Ishikawa (cell line): Measurements from ENCODE around the gene CEP41.

ENCODE experiments used
- CEBPB ChIP-seq: IDR thresholded peaks from 2 replicates; pipeline ENCODE4 v1.6.1; 2012
- CREB1 ChIP-seq: IDR thresholded peaks from 2 replicates; pipeline ENCODE4 v1.6.1; 2012; ENCODE audit warnings: low read depth
- EGR1 ChIP-seq: IDR thresholded peaks from 2 replicates; pipeline ENCODE4 v1.6.1; 2012
- EP300 ChIP-seq: IDR thresholded peaks from 2 replicates; pipeline ENCODE4 v1.6.1; 2012; ENCODE audit warnings: borderline replicate concordance
- FOXM1 ChIP-seq: IDR thresholded peaks from 2 replicates; pipeline ENCODE4 v1.6.1; 2012; ENCODE audit warnings: low read depth, borderline replicate concordance
- NFIC ChIP-seq: IDR thresholded peaks from 2 replicates; pipeline ENCODE4 v1.6.1; 2012
- RAD21 ChIP-seq: IDR thresholded peaks from 2 replicates; pipeline ENCODE4 v1.6.1; 2012; ENCODE audit warnings: low read depth
- TAF1 ChIP-seq: IDR thresholded peaks from 2 replicates; pipeline ENCODE4 v1.6.1; 2012; ENCODE audit warnings: low read depth, mild to moderate bottlenecking
- TCF12 ChIP-seq: IDR thresholded peaks from 2 replicates; pipeline ENCODE4 v1.6.1; 2012; ENCODE audit warnings: low read depth
- TEAD4 ChIP-seq: IDR thresholded peaks from 2 replicates; pipeline ENCODE4 v1.6.1; 2012
- YY1 ChIP-seq: IDR thresholded peaks from 2 replicates; pipeline ENCODE4 v1.6.1; 2012; ENCODE audit warnings: low read depth
- ZBTB7A ChIP-seq: IDR thresholded peaks from 2 replicates; pipeline ENCODE4 v1.6.1; 2012; ENCODE audit warnings: low read depth
- TF ChIP-seq, protein P1 (sequence below): IDR thresholded peaks from 2 replicates; pipeline ENCODE4 v1.6.1; 2012
- TF ChIP-seq, protein P2 (sequence below): IDR thresholded peaks from 2 replicates; pipeline ENCODE4 v1.6.1; 2012
- TF ChIP-seq, protein P3 (sequence below): IDR thresholded peaks from 2 replicates; pipeline ENCODE4 v1.6.1; 2012; ENCODE audit warnings: low read depth, mild to moderate bottlenecking

CEP41 gene

DNA sequence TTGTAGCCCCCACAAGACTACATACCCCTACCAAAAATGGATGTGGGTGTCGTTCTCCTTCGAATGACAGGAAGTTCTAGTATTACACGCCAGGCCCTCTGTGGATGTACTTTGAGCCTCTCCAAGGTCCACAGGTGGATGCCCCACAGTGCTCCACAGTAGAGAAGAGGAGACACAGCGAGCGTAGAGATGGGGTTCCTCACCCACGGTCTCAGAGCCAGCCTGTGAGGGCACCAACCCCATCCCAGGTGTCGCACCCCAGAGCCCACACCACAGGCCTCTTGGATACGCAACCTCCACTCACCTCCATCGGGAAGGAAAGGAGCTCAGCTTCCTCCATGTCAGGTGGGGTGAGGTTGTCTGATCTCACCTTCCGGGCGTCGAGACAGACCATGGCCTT is 93.9 kb downstream of the CEP41 start:
- TF ChIP-seq EGR1 (no peak), YY1 (no peak), CEBPB (no peak), EP300 (no peak), NFIC (no peak), CREB1 (no peak), RAD21 (no peak), TAF1 (no peak), FOXM1 (no peak), TCF12 (no peak), TEAD4 (no peak), ZBTB7A (no peak)
- TF ChIP-seq, protein P1, sequence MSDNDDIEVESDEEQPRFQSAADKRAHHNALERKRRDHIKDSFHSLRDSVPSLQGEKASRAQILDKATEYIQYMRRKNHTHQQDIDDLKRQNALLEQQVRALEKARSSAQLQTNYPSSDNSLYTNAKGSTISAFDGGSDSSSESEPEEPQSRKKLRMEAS, result no peak
- TF ChIP-seq, protein P2, sequence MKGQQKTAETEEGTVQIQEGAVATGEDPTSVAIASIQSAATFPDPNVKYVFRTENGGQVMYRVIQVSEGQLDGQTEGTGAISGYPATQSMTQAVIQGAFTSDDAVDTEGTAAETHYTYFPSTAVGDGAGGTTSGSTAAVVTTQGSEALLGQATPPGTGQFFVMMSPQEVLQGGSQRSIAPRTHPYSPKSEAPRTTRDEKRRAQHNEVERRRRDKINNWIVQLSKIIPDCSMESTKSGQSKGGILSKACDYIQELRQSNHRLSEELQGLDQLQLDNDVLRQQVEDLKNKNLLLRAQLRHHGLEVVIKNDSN, result no peak
- TF ChIP-seq, protein P3, sequence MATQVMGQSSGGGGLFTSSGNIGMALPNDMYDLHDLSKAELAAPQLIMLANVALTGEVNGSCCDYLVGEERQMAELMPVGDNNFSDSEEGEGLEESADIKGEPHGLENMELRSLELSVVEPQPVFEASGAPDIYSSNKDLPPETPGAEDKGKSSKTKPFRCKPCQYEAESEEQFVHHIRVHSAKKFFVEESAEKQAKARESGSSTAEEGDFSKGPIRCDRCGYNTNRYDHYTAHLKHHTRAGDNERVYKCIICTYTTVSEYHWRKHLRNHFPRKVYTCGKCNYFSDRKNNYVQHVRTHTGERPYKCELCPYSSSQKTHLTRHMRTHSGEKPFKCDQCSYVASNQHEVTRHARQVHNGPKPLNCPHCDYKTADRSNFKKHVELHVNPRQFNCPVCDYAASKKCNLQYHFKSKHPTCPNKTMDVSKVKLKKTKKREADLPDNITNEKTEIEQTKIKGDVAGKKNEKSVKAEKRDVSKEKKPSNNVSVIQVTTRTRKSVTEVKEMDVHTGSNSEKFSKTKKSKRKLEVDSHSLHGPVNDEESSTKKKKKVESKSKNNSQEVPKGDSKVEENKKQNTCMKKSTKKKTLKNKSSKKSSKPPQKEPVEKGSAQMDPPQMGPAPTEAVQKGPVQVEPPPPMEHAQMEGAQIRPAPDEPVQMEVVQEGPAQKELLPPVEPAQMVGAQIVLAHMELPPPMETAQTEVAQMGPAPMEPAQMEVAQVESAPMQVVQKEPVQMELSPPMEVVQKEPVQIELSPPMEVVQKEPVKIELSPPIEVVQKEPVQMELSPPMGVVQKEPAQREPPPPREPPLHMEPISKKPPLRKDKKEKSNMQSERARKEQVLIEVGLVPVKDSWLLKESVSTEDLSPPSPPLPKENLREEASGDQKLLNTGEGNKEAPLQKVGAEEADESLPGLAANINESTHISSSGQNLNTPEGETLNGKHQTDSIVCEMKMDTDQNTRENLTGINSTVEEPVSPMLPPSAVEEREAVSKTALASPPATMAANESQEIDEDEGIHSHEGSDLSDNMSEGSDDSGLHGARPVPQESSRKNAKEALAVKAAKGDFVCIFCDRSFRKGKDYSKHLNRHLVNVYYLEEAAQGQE, result no peak

DNA sequence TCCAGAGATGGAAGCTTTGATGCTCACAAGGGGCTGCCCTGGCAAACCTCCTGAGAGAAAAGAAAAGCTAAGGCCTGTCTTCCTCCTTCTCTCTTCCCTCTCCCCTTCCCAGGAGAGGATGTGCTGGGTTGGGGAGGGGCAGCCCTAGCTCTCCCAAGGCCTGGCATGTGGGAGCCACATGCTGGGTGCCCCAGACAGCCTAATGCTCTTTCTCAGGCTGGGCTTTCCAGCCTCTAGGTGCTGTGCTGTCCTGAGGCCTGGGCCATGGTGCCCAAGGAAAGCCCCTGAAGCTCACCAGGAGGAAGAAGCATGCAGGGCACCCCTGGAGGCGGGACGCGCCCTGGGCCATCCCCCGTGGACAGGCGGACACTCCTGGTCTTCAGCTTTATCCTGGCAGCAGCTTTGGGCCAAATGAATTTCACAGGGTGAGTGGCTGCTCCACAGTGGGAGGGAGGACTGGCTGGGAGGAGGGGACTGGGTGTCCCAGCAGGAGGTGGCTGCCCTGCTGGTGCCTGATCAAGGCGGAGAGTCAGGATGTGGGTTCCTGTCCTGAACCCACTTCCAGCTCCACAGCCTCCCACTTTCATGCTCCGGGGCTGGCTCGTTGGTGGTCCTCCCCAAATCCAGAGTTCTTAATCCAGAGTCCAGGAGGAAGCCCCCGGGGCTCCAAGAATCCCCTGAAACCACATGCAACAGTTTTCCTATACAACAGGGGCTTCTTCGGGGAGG is 94.5 kb downstream of the CEP41 start:
- TF ChIP-seq NFIC (no peak), TAF1 (no peak), CEBPB (no peak), EP300 (no peak), YY1 (no peak), TCF12 (no peak), FOXM1 (no peak), EGR1 (no peak), CREB1 (no peak), ZBTB7A (no peak), RAD21 (no peak), TEAD4 (no peak)
- TF ChIP-seq, protein P1, result no peak
- TF ChIP-seq, protein P3, result no peak
- TF ChIP-seq, protein P2, result no peak

DNA sequence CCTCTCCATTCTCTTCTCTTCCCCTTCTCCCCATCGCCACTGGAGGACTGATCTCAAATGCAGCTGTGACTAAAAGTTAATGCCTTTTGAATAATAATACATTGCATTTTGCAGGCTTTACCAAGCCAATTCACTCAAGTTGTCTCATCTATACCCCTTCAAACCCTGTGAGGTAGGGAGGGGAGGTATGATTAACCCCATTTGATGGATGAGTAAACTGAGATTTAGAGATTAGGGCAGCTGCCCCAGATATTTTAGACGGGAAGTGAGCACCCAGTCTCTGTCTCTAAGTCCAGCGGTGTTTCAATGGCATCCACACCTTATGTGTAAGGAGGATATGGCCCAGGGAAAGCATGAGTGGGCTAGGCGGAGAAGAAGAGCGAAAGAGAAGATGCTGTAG is 95.1 kb downstream of the CEP41 start:
- TF ChIP-seq, protein P3, result no peak
- TF ChIP-seq CREB1, result no peak
- TF ChIP-seq YY1, result no peak
- TF ChIP-seq, protein P2, result no peak
- TF ChIP-seq EGR1, result no peak
- TF ChIP-seq FOXM1, result no peak
- no peak for TF ChIP-seq CEBPB
- TF ChIP-seq RAD21, result no peak
- no peak for TF ChIP-seq TEAD4
- no peak for TF ChIP-seq NFIC
- no peak for TF ChIP-seq EP300
- no peak for TF ChIP-seq ZBTB7A

DNA sequence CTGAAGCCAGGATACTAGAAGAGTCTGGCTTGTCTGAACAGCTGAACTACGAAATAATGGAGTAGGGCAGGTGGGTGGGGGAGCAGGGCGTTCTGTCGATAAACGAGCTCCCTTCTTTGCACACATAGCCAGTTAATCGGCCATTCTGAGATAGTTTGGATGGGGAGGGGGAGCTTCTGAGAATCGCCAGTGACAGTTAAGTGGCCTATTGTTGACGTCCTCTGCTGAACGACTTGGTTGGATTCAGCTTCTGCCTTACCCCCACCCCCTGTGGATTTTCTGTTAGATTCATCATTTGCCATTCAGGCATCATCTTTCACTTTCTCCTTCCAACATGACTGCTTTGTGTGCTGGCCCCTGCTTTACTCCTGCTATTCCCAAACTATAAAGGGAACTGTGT is 95.7 kb downstream of the CEP41 start:
- TF ChIP-seq TCF12 (no peak), NFIC (no peak), ZBTB7A (no peak), CREB1 (no peak), EGR1 (no peak), YY1 (no peak), TAF1 (no peak), RAD21 (no peak)
- TF ChIP-seq, protein P1, result no peak
- TF ChIP-seq, protein P3, result no peak
